ENCODE results near the gene SLC23A1. TPM values are rescaled to one million over a fixed set of nuclear protein-coding genes. Genes with fewer than 3 reads are reported as not detected.

SLC23A1 gene
- total RNA-seq, 1 donor from 2014 or later = not detected

DNA sequence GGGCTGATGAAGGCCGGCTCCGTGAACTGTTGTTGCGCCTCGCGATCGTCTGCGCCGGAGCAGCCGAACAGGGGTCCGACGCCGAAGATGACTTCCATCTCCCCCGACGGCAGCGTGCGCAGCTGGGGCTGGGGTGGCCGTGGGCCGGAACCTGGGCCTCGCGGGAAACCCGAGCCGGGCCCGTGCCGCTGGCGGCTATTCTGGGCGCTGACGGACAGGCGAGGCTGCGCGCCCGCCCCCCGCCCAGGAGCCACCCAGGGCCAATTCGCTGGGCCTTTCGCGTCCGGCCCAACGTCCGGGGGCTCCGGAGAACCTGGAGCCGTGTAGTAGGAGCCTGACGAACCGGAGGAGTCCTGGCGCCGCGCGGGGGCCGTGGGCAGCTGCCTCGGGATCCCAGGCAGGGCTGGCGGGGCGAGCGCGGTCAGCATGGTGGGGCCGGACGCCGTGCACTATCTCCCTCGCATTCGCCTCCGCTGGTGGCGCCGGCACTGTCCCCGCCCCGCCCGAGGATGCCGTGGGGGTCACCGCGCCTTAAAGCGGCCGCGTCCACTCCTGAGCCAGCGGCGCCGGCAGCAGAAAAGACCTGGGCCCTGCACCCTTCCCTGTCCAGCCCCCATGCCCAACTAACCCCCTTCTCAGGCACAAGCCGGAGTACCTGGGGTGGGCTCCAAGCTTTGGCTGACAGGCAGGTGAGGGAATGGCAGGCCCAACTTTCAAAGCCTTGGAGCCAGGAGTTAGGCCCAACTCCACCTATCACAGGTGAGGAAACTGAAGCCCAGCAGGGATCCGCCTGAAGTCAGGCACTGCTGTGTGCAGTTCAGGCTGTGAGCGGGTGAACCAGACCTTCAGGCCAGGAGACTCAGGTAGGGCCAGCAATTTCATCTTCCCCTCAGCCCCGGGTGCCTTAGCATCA is 11.8 kb upstream of the SLC23A1 start, which contains the start of gene PROB1:
Gene PROB1, minus strand, starts transcription at position 451 of the 913 bp plus-strand sequence. Its CDS starts 23 bp downstream, at position 428.
- Histone ChIP-seq H3K4me2 (ENCODE audit: low read length) (peak within 1 kb of the TSS; percentile 81), H3K9me3 (ENCODE audit: insufficient read depth, low read depth, low read length) (no peaks in the 10 kb centered on the region), H3K4me1 (ENCODE audit: insufficient read depth, low read length) (peaks cover 14% of the 10 kb centered on the region), H3K36me3 (ENCODE audit: insufficient read depth, low read length) (no peaks in the 10 kb centered on the region), H3K79me2 (ENCODE audit: insufficient read depth, low read length) (no peaks in the 10 kb centered on the region), H3K9ac (ENCODE audit: low read length) (peak within 1 kb of the TSS; percentile 9), H3K4me3 (ENCODE audit: insufficient read depth, low read depth, low read length) (peak within 1 kb of the TSS; percentile 17), H3K27ac (ENCODE audit: low read depth, low read length) (no peak within 1 kb of the TSS), H2AFZ (ENCODE audit: low read depth, low read length) (peak within 1 kb of the TSS; percentile 71), H4K20me1 (ENCODE audit: insufficient read depth, low read length) (peaks cover 3% of the 10 kb centered on the region), H3K27me3 (ENCODE audit: insufficient read depth, low read length) (peaks cover 18% of the 10 kb centered on the region)
- H3K27ac Mint-ChIP-seq (ENCODE audit: unreplicated experiment) = no peak within 1 kb of the TSS
- peaks cover 9% of the 10 kb centered on the region for H3K36me3 Mint-ChIP-seq (ENCODE audit: low read depth, unreplicated experiment)
- H3K9me3 Mint-ChIP-seq (ENCODE audit: unreplicated experiment) = no peaks in the 10 kb centered on the region
- no peak within 1 kb of the TSS for H3K4me3 Mint-ChIP-seq (ENCODE audit: unreplicated experiment)
- peak; percentile 69 for TF ChIP-seq EZH2 (IDR thresholded peaks at IDR 0.05; ENCODE audit: insufficient read depth, low read length)
- TF ChIP-seq, protein P1, sequence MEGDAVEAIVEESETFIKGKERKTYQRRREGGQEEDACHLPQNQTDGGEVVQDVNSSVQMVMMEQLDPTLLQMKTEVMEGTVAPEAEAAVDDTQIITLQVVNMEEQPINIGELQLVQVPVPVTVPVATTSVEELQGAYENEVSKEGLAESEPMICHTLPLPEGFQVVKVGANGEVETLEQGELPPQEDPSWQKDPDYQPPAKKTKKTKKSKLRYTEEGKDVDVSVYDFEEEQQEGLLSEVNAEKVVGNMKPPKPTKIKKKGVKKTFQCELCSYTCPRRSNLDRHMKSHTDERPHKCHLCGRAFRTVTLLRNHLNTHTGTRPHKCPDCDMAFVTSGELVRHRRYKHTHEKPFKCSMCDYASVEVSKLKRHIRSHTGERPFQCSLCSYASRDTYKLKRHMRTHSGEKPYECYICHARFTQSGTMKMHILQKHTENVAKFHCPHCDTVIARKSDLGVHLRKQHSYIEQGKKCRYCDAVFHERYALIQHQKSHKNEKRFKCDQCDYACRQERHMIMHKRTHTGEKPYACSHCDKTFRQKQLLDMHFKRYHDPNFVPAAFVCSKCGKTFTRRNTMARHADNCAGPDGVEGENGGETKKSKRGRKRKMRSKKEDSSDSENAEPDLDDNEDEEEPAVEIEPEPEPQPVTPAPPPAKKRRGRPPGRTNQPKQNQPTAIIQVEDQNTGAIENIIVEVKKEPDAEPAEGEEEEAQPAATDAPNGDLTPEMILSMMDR (IDR thresholded peaks at IDR 0.05; ENCODE audit: insufficient read depth, low read depth, low read length) = no peak
- H3K27me3 Mint-ChIP-seq (ENCODE audit: low read depth, unreplicated experiment) = peaks cover 28% of the 10 kb centered on the region
- FAIRE-seq = no peak
- DNase-seq (ENCODE audit: low read depth) = no peak
- H3K4me1 Mint-ChIP-seq (ENCODE audit: low read depth, unreplicated experiment) = peaks cover 4% of the 10 kb centered on the region

GRCh38 chr5:139394123-139394653 is 11.1 kb upstream of the SLC23A1 start:
- peak overlapping the region; percentile 17 for H3K4me3 ChIP-seq (ENCODE audit: insufficient read depth, low read depth, low read length)
- H4K20me1 ChIP-seq (ENCODE audit: insufficient read depth, low read length) = peaks cover 3% of the 10 kb centered on the region
- H3K9me3 ChIP-seq (ENCODE audit: insufficient read depth, low read depth, low read length) = no peaks in the 10 kb centered on the region
- no peaks in the 10 kb centered on the region for H3K9me3 Mint-ChIP-seq (ENCODE audit: unreplicated experiment)
- H2AFZ ChIP-seq (ENCODE audit: low read depth, low read length) = peak overlapping the region; percentile 71
- H3K36me3 ChIP-seq (ENCODE audit: insufficient read depth, low read length) = no peaks in the 10 kb centered on the region
- H3K27me3 ChIP-seq (ENCODE audit: insufficient read depth, low read length) = peaks cover 18% of the 10 kb centered on the region
- peaks cover 28% of the 10 kb centered on the region for H3K27me3 Mint-ChIP-seq (ENCODE audit: low read depth, unreplicated experiment)
- DNase-seq (ENCODE audit: low read depth) (no peak), FAIRE-seq (no peak)
- no peak overlapping the region for H3K4me3 Mint-ChIP-seq (ENCODE audit: unreplicated experiment)
- peak overlapping the region; percentile 81 for H3K4me2 ChIP-seq (ENCODE audit: low read length)
- H3K27ac ChIP-seq (ENCODE audit: low read depth, low read length) = no peak overlapping the region
- TF ChIP-seq, protein P1 (IDR thresholded peaks at IDR 0.05; ENCODE audit: insufficient read depth, low read depth, low read length) = no peak
- TF ChIP-seq EZH2 (IDR thresholded peaks at IDR 0.05; ENCODE audit: insufficient read depth, low read length) = peak; percentile 95
- no peaks in the 10 kb centered on the region for H3K79me2 ChIP-seq (ENCODE audit: insufficient read depth, low read length)
- H3K36me3 Mint-ChIP-seq (ENCODE audit: low read depth, unreplicated experiment) = peaks cover 6% of the 10 kb centered on the region
- peaks cover 14% of the 10 kb centered on the region for H3K4me1 ChIP-seq (ENCODE audit: insufficient read depth, low read length)
- peak overlapping the region; percentile 9 for H3K9ac ChIP-seq (ENCODE audit: low read length)
- peaks cover 4% of the 10 kb centered on the region for H3K4me1 Mint-ChIP-seq (ENCODE audit: low read depth, unreplicated experiment)
- H3K27ac Mint-ChIP-seq (ENCODE audit: unreplicated experiment) = no peak overlapping the region
